NCI-H187 treated with DMSO at 0.1 percent for 48 hours (cell line): ENCODE measurements around the gene ZNF22.

Source experiments
- DNase-seq: peaks from one replicate; lab custom pipeline; 2025; lab: John Stamatoyannopoulos, UW

ZNF22 gene

DNA sequence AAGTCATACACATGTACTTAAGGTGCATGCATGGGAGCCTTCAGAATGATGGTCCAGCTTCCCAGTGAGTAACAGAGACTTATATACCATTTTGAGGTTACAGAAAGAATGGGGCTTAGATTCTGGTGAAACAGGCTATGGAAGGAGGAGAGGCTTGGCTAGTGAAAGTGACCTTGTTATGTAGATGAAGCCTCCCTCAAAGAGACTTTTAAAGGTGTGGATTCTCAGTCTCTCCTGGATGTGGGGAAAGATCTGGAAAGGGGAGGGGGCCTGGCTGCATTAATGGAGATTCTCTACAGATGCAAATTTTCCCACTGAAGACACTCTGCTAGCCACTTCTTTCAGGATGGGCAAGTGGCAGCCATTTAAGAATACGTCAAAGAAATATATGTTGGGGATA is 35.6 kb upstream of the ZNF22 start:
- DNase-seq, result no peak

DNA sequence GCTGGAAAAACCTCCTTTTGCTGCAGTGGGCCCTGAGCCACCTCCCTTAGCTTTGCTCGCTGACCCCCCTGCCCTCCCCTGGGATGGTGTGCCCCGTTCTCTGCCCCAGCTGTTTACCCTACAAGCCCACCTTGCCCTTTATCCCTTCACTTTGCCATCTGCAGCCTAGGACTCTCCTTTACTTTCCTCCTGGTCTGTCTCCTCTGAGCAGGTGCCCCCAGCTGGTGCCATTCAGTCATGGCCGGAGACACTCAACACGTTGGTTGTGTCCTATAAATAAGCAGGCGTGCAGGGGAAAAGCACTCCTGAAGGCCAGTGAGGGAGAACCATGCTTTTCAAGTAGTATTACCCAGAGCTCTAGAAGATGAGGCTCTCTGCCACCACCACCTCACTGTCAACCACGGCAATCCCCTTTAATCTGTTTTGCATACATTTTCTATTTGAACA is 35.0 kb upstream of the ZNF22 start:
- DNase-seq, result no peak

DNA sequence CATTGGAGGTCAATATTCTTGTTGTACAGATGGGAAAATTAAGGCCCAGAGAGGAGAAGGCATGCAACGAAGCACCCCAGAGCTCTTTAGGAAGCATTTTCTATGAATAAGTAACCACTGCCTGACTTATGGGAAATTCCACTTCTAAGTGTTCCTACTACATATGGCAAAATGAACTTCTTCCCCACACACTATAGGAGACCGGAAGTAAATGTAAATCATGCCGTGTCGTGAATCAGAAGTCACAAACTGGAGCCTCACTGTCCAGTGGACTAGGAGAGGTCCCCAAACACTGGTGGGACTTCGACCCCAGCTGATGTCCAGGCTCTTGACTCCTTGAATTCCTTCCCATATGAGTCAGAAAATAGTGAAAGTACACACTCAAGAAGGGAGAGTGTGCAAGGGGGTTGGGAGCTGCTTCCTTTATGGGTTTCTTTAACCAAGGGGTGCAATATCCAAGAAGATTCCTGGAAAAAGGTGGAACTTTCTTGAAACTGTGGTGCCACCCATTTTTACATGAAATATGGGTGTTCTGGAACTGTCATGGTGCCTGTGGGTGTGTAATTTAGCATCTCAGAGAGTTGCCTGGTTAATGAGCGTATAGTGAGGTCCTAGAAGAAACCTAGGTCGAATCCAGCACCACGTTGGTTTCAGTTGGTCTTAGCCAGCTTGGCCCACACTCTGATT is 34.5 kb upstream of the ZNF22 start:
- no peak for DNase-seq

DNA sequence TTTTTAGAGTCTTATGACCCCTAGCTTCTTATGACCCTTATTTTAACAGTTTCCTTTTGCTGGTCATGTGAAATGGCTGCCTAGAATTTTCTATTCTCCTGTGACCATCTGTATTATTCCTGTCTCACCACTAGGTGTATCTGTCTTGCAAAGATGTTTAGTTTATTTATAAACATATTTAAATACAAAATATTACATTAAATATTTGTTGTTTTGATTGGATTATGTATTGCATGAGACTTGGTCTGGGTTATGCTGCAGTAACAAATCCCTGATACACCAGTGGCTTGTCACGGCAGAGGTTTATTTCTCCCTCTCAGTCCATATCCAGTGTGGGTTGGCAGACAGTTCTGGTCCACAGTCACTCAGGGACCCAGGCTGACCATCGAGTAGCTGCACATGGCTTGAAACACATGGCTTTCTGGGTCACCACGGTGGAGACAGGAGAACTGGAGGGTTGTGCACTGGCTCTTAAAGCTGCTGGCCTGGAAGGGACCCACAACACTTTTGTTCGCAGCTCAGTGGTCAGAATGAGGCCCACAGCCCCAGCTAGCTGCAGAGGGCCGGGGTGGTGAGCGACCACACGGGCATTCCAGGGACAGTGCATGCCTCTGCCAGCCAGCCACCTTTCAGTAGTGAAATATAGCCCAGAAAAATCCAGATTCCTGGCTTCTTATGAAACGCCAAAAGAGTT is 33.8 kb upstream of the ZNF22 start:
- DNase-seq, result no peak

DNA sequence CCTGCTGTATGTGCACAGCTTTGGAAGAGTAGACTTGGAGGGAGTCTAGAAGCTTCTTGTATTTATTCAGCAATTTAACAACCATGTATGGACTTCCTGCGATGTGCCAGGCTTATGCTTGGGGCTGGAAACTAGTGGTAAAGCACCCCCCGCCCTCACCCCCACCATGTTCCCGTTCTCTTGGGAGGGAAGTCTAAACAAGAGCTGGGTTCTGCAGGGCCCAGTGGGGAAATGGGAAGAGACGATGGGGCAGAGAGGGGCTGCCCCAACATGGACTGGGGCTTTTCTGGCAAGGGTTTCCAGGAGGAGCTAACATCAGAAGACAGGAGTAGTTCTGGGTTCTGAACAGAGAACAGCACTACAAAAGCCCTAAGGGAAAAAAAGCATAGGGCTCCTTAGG is 33.1 kb upstream of the ZNF22 start:
- DNase-seq, result no peak

DNA sequence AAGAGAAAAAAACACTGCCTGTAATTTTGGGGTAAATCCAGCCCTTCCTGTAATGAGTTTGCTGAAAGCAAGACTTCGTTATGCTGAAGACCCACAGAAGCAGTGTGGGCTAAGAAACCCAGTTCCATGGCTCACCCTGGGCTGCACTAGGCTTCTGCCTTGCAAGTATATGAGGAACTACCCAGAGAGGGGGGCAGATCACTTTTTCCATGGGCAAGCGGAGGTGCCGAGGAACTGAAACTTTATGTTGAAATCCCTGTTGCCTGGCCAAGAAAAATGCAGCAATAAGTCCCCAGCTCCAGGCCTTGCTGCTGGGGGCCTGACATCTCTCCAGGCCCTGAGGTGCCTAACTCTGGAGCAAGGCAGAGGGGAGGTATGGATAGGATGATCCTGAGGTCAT is 32.6 kb upstream of the ZNF22 start:
- DNase-seq, result no peak

DNA sequence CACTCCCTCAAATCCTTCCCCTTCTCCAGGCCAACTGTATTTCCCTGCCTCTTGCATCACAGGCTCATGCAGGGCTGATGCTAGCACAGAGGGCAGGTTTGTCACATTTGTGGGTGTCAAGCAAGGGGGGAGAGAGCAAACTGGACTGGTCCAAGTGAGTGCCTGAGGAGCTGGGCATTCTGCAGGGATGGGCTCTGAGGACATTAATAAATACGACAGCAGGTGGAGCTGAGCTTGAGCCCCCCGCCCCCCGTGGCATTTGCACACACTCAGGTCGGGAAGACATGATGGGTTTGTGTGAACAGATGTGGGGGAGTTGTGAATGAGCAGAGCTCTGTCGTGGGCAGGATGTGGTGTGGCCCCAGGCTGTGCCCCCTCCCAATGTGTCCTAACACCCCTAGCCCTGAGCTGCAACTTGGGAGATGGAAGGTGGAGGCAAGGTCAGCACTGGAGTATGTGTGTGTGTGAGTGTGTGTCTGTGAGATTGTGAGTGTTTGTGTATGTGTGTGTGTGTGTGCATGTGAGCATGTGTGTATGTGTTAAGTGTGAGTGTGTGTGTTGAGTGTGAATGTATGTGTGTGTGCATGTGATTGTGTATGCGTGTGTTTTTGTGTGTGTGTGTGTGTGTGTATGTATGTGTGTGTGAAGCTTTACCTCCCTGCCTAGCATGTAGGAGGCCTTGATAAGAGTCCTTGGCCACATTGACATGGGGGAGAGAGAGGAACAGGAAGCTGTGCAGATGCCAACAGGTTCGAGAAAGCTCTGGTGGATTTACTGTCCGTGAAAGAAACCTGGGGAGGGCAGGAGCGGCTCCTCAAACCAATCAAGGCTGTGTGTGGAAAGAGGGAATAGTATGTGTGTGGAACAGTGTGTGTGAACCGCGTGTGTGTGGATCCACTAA is 32.0 kb upstream of the ZNF22 start:
- DNase-seq, result no peak

DNA sequence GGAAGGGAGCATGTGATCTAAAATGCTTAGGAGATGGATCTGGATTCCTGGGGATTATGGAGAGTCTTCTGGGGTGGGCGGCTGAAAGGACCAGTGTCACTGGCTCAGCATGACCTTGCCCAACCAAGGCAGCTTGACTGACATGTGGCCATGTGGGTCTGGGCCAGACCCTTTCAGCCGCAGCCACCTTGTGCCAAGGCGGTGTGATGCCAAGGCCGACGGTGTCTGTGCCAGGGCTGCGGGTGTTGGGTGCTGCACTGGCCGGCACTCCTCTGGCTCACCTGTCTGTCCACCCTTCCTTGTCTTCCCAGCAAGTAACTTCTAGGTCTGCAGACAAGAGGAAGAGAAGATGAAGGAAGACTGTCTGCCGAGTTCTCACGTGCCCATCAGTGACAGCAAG is 30.9 kb upstream of the ZNF22 start:
- no peak for DNase-seq

DNA sequence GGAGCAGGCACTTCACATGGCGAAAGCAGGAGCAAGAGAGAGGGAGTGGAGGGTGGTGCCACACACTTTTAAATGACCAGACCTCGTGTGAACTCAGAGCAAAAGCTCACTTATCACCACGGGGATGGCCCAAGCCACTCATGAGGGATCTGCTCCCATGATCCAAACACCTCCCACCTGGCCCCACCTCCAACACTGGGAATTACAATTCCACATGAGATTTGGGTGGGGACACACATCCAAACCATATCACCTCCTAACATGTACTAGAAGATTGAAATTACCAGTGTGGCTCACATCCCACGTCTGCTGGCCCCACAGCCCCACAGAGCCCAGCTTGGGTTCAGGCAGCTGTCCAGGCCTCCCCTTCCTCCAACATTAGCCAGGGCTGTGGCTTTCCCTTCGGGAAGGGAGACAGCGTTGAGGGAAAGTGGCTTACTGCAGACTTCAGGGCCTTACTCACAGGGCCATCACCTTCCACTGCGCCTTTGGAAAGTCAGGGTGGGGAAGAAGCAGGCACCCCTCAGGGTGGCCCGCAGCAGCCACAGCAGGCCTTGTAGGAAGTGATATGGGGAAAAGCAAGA is 29.8 kb upstream of the ZNF22 start:
- no peak for DNase-seq

DNA sequence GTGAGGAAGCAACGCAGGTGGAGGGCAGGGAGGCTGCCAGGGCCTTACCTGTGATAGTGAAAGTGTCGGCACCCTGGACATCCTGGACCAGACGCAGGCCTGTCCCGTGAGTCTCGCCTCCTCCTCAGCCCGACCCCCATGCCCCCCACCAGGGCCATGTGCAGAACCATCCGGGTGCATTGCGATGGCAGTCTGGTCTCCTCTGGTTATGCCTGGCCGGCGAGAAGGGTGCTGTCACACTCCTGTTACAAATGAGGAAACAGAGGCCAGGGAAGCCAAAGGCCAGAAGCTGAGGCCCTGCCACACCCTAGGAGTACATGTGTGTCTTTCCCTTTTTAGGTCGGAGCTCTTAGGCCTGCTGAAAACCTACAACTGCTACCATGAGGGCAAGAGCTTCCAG is 29.3 kb upstream of the ZNF22 start:
- no peak for DNase-seq

DNA sequence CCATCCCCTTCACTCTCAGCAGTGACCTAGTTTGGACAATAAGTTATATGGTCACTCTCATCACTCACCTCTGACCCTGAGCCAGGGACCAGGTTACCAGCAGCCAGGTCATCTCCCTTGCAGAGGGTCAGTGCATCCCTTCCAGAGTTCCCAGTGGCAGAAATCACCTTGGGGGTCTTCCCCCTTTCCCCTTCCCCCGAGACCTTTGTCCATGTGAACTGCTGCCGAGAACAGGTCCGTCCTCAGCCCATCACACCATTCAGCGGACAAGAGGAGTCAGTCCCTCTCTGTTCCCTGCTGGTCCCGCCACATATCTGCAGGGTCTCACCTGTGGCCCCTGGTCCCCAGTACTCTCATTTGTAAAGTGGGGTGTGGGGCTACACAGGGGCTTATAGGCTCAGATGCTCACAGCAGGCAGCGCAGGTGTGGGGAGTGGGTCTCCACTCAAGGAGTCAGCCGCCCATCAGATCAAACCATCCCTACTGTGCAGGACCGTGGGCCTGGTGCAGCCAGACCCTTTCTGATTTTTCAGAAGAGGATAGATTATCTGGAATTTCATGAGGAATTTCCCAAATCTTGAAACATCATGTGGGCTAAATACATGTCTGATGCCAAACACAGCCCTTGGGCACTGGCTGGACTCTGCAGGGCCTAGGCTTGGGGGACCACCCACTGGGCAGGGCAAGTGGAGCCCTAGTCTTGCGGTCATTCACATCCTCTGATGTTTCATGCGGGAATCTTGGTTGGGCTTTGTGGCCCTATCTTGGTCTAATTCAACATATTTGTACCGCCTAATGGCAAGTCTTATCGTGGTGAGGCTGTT is 28.6 kb upstream of the ZNF22 start:
- no peak for DNase-seq

DNA sequence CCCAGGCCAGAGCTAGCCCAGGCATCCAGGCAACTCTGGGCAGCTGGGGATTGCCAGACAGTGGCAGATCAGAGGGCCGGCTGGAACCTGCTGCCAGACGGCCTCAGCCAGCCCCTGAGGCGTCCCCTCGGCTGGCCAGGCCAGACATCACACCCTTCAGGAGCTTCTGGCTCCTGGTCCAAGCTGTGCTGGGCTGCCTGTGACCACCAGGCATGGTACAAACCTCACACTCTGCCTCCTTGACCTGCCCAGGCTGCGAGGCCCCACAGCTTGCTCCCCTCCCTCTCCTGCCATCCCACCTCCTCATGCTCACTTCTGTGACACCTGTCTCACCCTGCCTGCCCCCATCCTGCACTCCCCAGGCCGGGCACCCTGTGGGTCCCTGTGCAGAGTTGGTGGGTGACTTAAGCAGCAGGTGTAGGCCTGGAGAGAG is 27.8 kb upstream of the ZNF22 start:
- no peak for DNase-seq

DNA sequence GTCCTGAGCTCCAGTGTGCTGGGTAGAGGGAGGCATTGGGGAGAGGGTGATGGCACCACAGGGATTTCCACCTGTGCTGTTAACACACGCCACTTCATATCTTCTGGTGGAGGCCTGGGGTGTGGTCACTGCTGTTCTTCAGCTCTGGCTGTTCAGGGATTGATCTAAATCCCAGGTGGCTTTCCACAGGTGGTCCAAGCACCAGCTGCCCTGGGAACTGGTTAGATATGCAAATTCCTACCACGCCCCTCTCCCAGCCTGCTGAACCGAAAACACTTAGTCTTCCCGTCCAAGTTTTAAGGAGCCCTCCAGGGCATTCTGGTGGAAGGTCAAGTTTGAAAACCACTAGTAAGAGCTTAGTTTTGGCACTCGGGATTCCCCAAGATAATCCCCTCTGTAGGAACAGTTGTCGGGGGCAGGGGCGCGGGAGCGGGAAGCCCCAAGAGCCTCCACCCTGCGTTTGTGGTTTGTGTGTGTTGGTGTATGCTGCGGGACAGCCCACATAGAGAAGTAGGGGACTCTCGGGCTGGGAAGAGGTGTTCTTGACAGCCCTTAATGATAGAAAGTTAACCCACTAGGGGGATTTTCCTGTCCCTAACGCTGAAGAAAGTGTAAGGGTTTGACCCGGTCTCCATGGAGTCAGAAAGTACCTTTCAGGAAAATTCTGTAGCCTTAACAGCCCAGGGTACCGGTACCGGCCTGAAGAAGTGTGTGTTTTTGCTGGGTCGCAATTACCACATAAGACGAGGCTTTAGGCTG is 27.2 kb upstream of the ZNF22 start:
- DNase-seq, result no peak

DNA sequence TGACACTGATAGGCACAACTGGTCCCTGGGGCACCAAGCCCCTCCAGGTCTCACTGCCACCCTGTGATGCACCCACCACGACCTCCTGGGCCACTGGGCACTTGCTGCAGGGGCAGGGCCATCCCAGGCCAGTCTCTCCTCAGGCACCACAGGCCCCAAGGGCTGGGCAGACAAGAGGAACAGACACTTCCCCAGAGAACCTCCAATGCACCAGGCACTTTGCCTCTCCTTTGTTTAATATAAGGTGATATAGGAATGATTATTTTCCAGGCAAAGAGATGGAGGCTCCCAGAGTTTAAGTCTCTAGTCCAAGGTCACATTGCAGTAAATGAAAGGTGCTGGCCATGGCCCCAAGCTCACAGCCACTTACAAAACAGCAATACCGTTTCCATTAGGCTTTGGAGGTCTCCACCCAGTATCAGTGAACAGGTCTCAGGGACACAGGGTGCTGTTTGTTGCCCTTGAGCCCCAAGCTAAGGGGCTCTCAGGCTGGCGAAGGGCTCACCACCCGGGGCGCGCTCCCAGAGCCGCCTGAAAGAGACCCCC is 26.6 kb upstream of the ZNF22 start:
- DNase-seq, result no peak

DNA sequence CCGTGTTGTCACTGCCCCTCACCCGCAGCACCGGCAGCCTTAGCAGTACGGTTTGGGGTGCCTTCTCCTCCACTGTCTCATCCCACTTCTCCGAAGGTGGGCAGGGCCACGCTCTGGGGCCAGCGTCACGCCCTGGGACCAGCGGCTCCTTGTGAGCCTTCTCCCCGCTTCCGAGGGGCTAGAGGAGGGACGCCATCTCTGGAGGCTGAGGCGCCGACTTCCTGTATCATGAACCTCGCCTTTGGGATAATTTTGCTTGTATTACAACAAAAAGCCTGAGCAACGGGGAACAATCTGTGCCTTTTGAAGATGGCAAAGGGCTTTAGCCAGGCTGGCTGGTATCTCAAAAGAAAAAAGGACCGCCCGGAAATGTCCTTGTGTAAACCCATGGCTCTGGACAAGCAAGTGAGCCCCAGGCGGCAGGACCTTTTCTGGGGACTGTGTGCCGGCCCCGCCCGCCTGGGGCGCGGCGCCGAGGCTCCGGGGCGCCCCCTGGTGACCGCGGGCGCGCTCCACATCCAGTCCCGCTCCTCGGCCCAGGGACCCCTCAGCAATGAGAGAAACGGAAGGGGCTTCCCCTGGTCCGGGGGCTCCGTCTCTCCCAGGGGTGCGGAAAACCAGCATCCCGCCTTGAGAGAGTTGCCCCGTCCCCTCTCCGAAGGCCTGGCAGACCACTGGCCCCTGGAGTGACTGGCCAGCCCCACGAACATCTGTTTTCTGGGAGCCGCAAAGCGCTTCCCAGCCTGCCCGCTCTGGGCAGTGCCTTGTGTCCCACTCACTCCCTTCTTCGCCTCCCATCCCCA is 25.9 kb upstream of the ZNF22 start:
- DNase-seq, result no peak

DNA sequence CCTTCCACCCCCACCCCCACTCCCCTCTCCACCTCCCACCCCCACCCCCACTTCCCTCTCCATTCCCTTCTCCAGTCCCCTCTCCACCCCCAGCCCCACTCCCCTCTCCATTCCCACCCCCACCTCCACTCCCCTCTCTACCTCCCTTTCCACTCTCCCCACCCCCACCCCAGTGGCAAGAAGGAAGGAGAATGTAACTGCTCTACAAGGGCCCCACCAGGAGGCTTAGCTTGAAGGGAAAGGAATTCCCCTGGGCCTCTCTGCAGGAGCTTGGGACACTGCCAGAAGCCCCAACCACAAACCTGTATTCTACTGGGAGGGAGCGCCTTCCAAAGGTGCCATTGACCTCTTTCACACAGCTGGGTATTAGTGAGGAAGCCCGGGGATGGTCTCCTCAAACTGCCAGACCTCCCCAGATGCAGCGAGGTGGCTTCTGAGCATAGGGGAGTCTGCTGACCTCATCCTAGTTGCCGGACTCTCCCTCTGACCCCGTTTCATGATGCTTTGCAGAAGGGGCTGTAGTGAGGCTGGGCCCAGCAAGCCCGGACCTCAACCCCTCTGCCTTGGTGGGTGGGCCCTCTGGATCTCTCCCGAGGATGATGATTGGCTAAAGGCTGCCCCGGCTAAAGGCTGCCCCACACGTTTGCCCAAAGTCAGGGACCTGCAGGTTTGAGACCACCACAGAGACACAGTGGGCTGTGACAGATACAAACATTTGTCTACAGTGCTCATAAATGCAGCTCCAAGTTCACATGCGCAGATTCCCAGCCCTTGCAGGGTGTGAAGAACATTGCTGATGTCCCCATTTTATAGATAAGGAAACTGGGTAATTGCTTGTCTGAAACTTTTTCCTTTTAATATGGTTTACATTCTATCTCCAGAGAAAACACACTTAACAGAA is 25.0 kb upstream of the ZNF22 start:
- DNase-seq, result no peak

DNA sequence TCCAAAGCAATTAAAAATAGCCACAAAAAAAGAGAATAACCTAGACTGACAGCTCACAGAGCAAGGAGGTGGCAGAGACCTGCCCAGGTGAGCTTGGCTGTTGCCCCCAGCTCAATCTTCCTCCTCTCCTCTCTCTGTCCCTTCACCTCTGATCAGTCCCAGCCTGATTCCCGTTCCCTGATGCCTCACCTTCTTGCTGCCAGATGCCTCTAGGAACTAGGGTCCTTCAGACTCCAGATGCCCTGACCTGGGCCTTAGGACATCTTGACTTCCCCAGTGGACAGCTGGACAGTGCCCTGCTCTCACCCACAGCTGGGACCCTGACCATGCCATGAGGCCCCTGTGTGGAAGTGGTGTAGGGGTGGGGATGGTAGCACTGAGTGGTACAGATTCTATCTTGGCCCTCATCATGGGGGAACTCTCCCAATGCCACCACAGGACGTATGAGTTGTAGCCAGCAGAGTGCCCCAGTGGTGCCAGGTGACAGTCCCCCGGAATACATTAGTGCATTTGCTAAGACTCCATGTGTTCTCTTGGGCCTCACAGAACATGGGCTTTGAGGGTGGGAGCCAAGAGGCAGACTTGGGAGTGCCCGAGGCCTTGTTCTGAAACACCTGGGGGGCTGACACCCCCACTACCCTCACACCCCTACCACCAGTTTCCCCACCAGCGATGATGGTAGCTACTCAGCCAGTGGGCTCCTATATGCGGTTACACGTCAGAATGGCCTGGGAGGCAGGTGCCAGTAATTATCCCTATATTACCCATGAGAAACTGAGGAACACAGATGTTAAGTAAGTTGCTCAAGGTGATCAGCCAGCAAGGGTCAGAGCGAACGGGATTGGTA is 24.1 kb upstream of the ZNF22 start:
- DNase-seq, result no peak
